ENCODE results near the gene ITCH.

Gene ITCH

GRCh38 chr20:34549929-34550305 lies 186.8 kb downstream of the ITCH start:
- no peaks in the 10 kb centered on the region for H3K27me3 ChIP-seq (ENCODE audit: low read length)
- no peaks in the 10 kb centered on the region for H3K9me3 ChIP-seq (ENCODE audit: insufficient read depth, low read length)
- no peak overlapping the region for H3K9ac ChIP-seq (ENCODE audit: low read length)
- H3K4me2 ChIP-seq (ENCODE audit: low read depth, low read length, poor library complexity, severe bottlenecking): no peak overlapping the region
- no peak for TF ChIP-seq CTCF (IDR thresholded peaks at IDR 0.05; ENCODE audit: insufficient read depth, low read length, poor library complexity, severe bottlenecking)
- no peak for TF ChIP-seq EZH2phosphoT487 (conservative IDR thresholded peaks at IDR 0.05; ENCODE audit: low read length)
- H3K9me2 ChIP-seq (replicated peaks; ENCODE audit: insufficient read depth, low read length): no peaks in the 10 kb centered on the region
- H2AFZ ChIP-seq (ENCODE audit: low read depth, low read length, severe bottlenecking): no peak overlapping the region
- H3F3A ChIP-seq (ENCODE audit: insufficient read depth): no peaks in the 10 kb centered on the region
- H3K4me3 ChIP-seq (ENCODE audit: insufficient read depth, low read length, poor library complexity, severe bottlenecking): no peak overlapping the region
- no peaks in the 10 kb centered on the region for H3K36me3 ChIP-seq (ENCODE audit: low read length)
- no peak overlapping the region for H3K27ac ChIP-seq (ENCODE audit: low read depth, low read length)
- H4K20me1 ChIP-seq (ENCODE audit: low read depth, low read length): no peaks in the 10 kb centered on the region
- H3K79me2 ChIP-seq (ENCODE audit: insufficient read depth, low read length): no peaks in the 10 kb centered on the region

GRCh38 chr20:34552569-34552968 lies 189.5 kb downstream of the ITCH start:
- Histone ChIP-seq H3F3A (ENCODE audit: insufficient read depth) (no peaks in the 10 kb centered on the region), H3K4me3 (ENCODE audit: insufficient read depth, low read length, poor library complexity, severe bottlenecking) (no peak overlapping the region), H3K9me3 (ENCODE audit: insufficient read depth, low read length) (no peaks in the 10 kb centered on the region), H2AFZ (ENCODE audit: low read depth, low read length, severe bottlenecking) (no peak overlapping the region), H3K9ac (ENCODE audit: low read length) (no peak overlapping the region), H3K9me2 (replicated peaks; ENCODE audit: insufficient read depth, low read length) (no peaks in the 10 kb centered on the region), H4K20me1 (ENCODE audit: low read depth, low read length) (no peaks in the 10 kb centered on the region), H3K36me3 (ENCODE audit: low read length) (no peaks in the 10 kb centered on the region), H3K79me2 (ENCODE audit: insufficient read depth, low read length) (no peaks in the 10 kb centered on the region), H3K4me2 (ENCODE audit: low read depth, low read length, poor library complexity, severe bottlenecking) (no peak overlapping the region), H3K27ac (ENCODE audit: low read depth, low read length) (no peak overlapping the region), H3K27me3 (ENCODE audit: low read length) (no peaks in the 10 kb centered on the region)
- no peak for TF ChIP-seq EZH2phosphoT487 (conservative IDR thresholded peaks at IDR 0.05; ENCODE audit: low read length)
- TF ChIP-seq CTCF (IDR thresholded peaks at IDR 0.05; ENCODE audit: insufficient read depth, low read length, poor library complexity, severe bottlenecking): no peak

GRCh38 chr20:34553366-34553867 lies 190.3 kb downstream of the ITCH start:
- Histone ChIP-seq H3F3A (ENCODE audit: insufficient read depth) (no peaks in the 10 kb centered on the region), H3K27me3 (ENCODE audit: low read length) (no peaks in the 10 kb centered on the region), H4K20me1 (ENCODE audit: low read depth, low read length) (no peaks in the 10 kb centered on the region), H3K79me2 (ENCODE audit: insufficient read depth, low read length) (no peaks in the 10 kb centered on the region), H3K9me3 (ENCODE audit: insufficient read depth, low read length) (no peaks in the 10 kb centered on the region), H3K9me2 (replicated peaks; ENCODE audit: insufficient read depth, low read length) (no peaks in the 10 kb centered on the region), H3K9ac (ENCODE audit: low read length) (no peak overlapping the region), H3K4me2 (ENCODE audit: low read depth, low read length, poor library complexity, severe bottlenecking) (no peak overlapping the region), H2AFZ (ENCODE audit: low read depth, low read length, severe bottlenecking) (no peak overlapping the region), H3K36me3 (ENCODE audit: low read length) (no peaks in the 10 kb centered on the region), H3K4me3 (ENCODE audit: insufficient read depth, low read length, poor library complexity, severe bottlenecking) (no peak overlapping the region), H3K27ac (ENCODE audit: low read depth, low read length) (no peak overlapping the region)
- TF ChIP-seq CTCF (IDR thresholded peaks at IDR 0.05; ENCODE audit: insufficient read depth, low read length, poor library complexity, severe bottlenecking): no peak
- TF ChIP-seq EZH2phosphoT487 (conservative IDR thresholded peaks at IDR 0.05; ENCODE audit: low read length): no peak
